ENCODE results near the gene TRAF3IP3.
"Not testable (repeated sequence)": the region's sequence is repeated elsewhere in the genome, so short reads cannot be mapped to it uniquely, and the experiment has no call there.

Gene TRAF3IP3

GRCh38 chr1:209768354-209768774 lies 12.5 kb downstream of the TRAF3IP3 start:
- no peak for DNase-seq (ENCODE audit: low spot score)

- DNase-seq (ENCODE audit: low spot score), result peak; percentile 38
Measured at GRCh38 chr1:209769171-209769904, 13.5 kb downstream of the TRAF3IP3 start.

- DNase-seq (ENCODE audit: low spot score), result no peak
Measured at GRCh38 chr1:209769971-209770370, 14.1 kb downstream of the TRAF3IP3 start.

- DNase-seq (ENCODE audit: low spot score), result no peak
Measured at GRCh38 chr1:209770636-209771415, 15.0 kb downstream of the TRAF3IP3 start.

- no peak for DNase-seq (ENCODE audit: low spot score)
Measured at GRCh38 chr1:209772126-209772525, 16.3 kb downstream of the TRAF3IP3 start.

- DNase-seq (ENCODE audit: low spot score), result peak; percentile 10
Measured at GRCh38 chr1:209774592-209774991, 18.7 kb downstream of the TRAF3IP3 start.

- no peak for DNase-seq (ENCODE audit: low spot score)
Measured at GRCh38 chr1:209775678-209776077, 19.8 kb downstream of the TRAF3IP3 start.

GRCh38 chr1:209777587-209777986 lies 21.7 kb downstream of the TRAF3IP3 start:
- no peak for DNase-seq (ENCODE audit: low spot score)

- DNase-seq (ENCODE audit: low spot score), result no peak
Measured at GRCh38 chr1:209778102-209778501, 22.2 kb downstream of the TRAF3IP3 start.

- DNase-seq (ENCODE audit: low spot score), result peak; percentile 37
Measured at GRCh38 chr1:209780268-209780667, 24.4 kb downstream of the TRAF3IP3 start.

GRCh38 chr1:209783386-209783785 lies 27.5 kb downstream of the TRAF3IP3 start:
- peak; percentile 10 for DNase-seq (ENCODE audit: low spot score)

- peak; percentile 97 for DNase-seq (ENCODE audit: low spot score)
Measured at GRCh38 chr1:209784265-209785169, 28.7 kb downstream of the TRAF3IP3 start, which contains the start of gene C1orf74. TSS of gene C1orf74 (minus strand) at chr1:209784559. CDS start at chr1:209783634, 925 bp downstream.

GRCh38 chr1:209785592-209785991 lies 29.7 kb downstream of the TRAF3IP3 start:
- DNase-seq (ENCODE audit: low spot score), result no peak

GRCh38 chr1:209786146-209786545 lies 30.3 kb downstream of the TRAF3IP3 start:
- no peak for DNase-seq (ENCODE audit: low spot score)

- no peak for DNase-seq (ENCODE audit: low spot score)
Measured at GRCh38 chr1:209787551-209787950, 31.7 kb downstream of the TRAF3IP3 start.

GRCh38 chr1:209789245-209789644 lies 33.4 kb downstream of the TRAF3IP3 start:
- DNase-seq (ENCODE audit: low spot score), result no peak

GRCh38 chr1:209790286-209791193 lies 34.7 kb downstream of the TRAF3IP3 start:
- DNase-seq (ENCODE audit: low spot score), result peak; percentile 56

GRCh38 chr1:209791920-209792319 lies 36.1 kb downstream of the TRAF3IP3 start:
- DNase-seq (ENCODE audit: low spot score), result peak; percentile 50

- DNase-seq (ENCODE audit: low spot score), result not testable (repeated sequence)
Measured at GRCh38 chr1:209793711-209794110, 37.9 kb downstream of the TRAF3IP3 start.

- DNase-seq (ENCODE audit: low spot score), result no peak
Measured at GRCh38 chr1:209797978-209798639, 42.3 kb downstream of the TRAF3IP3 start.

All from kidney tubule cell (primary cell).